ENCODE measurements around the gene MYCBP2. TPM values are rescaled to one million over a fixed set of nuclear protein-coding genes. Genes with fewer than 3 reads are reported as not detected.

Gene MYCBP2
- total and polyA plus RNA-seq, 4 donors = 108 to 243 (median 159) TPM

- no peaks in the 10 kb centered on the region for H3K9me3 ChIP-seq (ENCODE audit: control insufficient read depth, insufficient read depth, low read length)
- H3K27ac ChIP-seq (ENCODE audit: low read depth, low read length) = no peak overlapping the region
- no peak for DNase-seq (ENCODE audit: low read depth in 4 of 6, low spot score in 6 of 6)
- H3K4me3 ChIP-seq (ENCODE audit: low read depth, low read length) = no peak overlapping the region
- H3K27me3 ChIP-seq (ENCODE audit: control insufficient read depth, insufficient read depth, low read length) = no peaks in the 10 kb centered on the region
- H3K4me1 ChIP-seq (ENCODE audit: control insufficient read depth, insufficient read depth, low read length) = no peaks in the 10 kb centered on the region
- WGBS (ENCODE audit: insufficient coverage) = no CpG with 5 or more reads among the region's 1 CpG
- peaks cover 13% of the 10 kb centered on the region for H3K36me3 ChIP-seq (ENCODE audit: control insufficient read depth, insufficient read depth, low read length)
Observed at GRCh38 chr13:77062097-77062496, 264.8 kb downstream of the MYCBP2 start.

DNA sequence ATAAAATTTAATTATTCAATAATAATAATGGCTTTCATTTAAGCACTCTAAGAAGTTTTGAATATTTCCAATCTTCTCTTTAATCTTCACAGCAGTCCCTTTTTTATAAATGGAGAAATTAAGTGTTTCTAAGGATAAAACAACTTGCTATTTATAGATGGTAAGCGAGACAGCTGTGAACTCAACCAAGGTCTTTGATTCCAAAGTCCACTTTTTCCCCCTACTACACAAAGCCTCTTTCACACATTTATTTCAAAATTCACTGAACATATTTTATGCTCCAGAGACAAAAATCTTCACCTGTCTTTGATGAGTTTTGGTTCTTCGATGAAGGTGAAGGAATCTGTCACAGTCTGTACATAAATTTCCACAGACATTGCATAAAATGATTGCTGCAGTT is 265.5 kb downstream of the MYCBP2 start:
- H3K4me3 ChIP-seq (ENCODE audit: low read depth, low read length) = no peak overlapping the region
- peaks cover 13% of the 10 kb centered on the region for H3K36me3 ChIP-seq (ENCODE audit: control insufficient read depth, insufficient read depth, low read length)
- WGBS (ENCODE audit: insufficient coverage) = no CpG with 5 or more reads among the region's 2 CpGs
- H3K27me3 ChIP-seq (ENCODE audit: control insufficient read depth, insufficient read depth, low read length) = no peaks in the 10 kb centered on the region
- H3K9me3 ChIP-seq (ENCODE audit: control insufficient read depth, insufficient read depth, low read length) = no peaks in the 10 kb centered on the region
- no peaks in the 10 kb centered on the region for H3K4me1 ChIP-seq (ENCODE audit: control insufficient read depth, insufficient read depth, low read length)
- H3K27ac ChIP-seq (ENCODE audit: low read depth, low read length) = no peak overlapping the region
- DNase-seq (ENCODE audit: low read depth in 4 of 6, low spot score in 6 of 6) = no peak

DNA sequence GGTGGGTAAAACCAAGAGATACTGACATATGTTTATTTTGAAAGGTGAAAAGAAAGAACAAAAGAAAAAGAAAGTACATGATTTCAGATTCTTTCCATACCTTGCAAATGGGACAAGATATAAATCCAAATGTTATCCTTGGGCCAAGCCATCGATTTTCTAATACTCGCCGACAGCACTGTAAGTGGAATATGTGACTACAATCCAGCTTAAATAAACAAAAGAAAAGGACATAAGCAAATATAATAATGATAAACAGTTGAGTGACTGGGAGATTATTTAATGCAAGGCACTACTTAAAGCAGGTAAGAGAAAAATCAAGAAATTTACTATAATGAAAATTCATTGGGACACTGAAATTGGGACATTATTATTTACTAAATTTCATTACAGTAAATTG is 270.0 kb downstream of the MYCBP2 start:
- Histone ChIP-seq H3K9me3 (ENCODE audit: control insufficient read depth, insufficient read depth, low read length) (no peaks in the 10 kb centered on the region), H3K27me3 (ENCODE audit: control insufficient read depth, insufficient read depth, low read length) (no peaks in the 10 kb centered on the region), H3K27ac (ENCODE audit: low read depth, low read length) (no peak overlapping the region), H3K4me1 (ENCODE audit: control insufficient read depth, insufficient read depth, low read length) (no peaks in the 10 kb centered on the region), H3K4me3 (ENCODE audit: low read depth, low read length) (no peak overlapping the region), H3K36me3 (ENCODE audit: control insufficient read depth, insufficient read depth, low read length) (peaks cover 25% of the 10 kb centered on the region)
- no CpG with 5 or more reads among the region's 3 CpGs for WGBS (ENCODE audit: insufficient coverage)
- DNase-seq (ENCODE audit: low read depth in 4 of 6, low spot score in 6 of 6) = no peak

- no CpG with 5 or more reads among the region's 3 CpGs for WGBS (ENCODE audit: insufficient coverage)
- Histone ChIP-seq H3K36me3 (ENCODE audit: control insufficient read depth, insufficient read depth, low read length) (peaks cover 25% of the 10 kb centered on the region), H3K27me3 (ENCODE audit: control insufficient read depth, insufficient read depth, low read length) (no peaks in the 10 kb centered on the region), H3K9me3 (ENCODE audit: control insufficient read depth, insufficient read depth, low read length) (no peaks in the 10 kb centered on the region), H3K27ac (ENCODE audit: low read depth, low read length) (no peak overlapping the region), H3K4me1 (ENCODE audit: control insufficient read depth, insufficient read depth, low read length) (no peaks in the 10 kb centered on the region), H3K4me3 (ENCODE audit: low read depth, low read length) (no peak overlapping the region)
- DNase-seq (ENCODE audit: low read depth in 4 of 6, low spot score in 6 of 6) = peak in 1 of 6 donors; percentile 9
Observed at GRCh38 chr13:77056382-77056781, 270.5 kb downstream of the MYCBP2 start.

DNA sequence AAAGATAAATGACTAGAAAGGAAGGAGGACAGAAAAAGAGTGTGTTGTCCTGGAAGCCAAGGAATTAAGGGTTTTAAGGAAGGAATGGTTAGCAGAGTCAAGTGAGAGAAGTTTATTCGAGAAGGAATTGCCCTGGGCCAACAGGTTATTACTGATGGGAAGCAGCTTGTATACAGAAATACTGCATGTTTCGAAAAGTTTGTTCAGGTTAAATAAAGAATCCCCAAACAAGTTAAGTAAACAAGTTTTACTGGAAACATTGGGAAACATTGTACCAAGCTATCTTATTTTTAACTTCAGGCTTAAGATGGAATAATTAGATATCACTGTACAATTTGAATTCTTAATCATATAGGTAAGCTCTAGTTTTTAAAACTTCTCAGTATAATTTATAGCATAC is 271.7 kb downstream of the MYCBP2 start:
- H3K27me3 ChIP-seq (ENCODE audit: control insufficient read depth, insufficient read depth, low read length) = no peaks in the 10 kb centered on the region
- no peaks in the 10 kb centered on the region for H3K9me3 ChIP-seq (ENCODE audit: control insufficient read depth, insufficient read depth, low read length)
- H3K36me3 ChIP-seq (ENCODE audit: control insufficient read depth, insufficient read depth, low read length) = peaks cover 31% of the 10 kb centered on the region
- H3K27ac ChIP-seq (ENCODE audit: low read depth, low read length) = no peak overlapping the region
- no peaks in the 10 kb centered on the region for H3K4me1 ChIP-seq (ENCODE audit: control insufficient read depth, insufficient read depth, low read length)
- no peak overlapping the region for H3K4me3 ChIP-seq (ENCODE audit: low read depth, low read length)
- no peak for DNase-seq (ENCODE audit: low read depth in 4 of 6, low spot score in 6 of 6)
- WGBS (ENCODE audit: insufficient coverage) = no CpG with 5 or more reads among the region's 2 CpGs

DNA sequence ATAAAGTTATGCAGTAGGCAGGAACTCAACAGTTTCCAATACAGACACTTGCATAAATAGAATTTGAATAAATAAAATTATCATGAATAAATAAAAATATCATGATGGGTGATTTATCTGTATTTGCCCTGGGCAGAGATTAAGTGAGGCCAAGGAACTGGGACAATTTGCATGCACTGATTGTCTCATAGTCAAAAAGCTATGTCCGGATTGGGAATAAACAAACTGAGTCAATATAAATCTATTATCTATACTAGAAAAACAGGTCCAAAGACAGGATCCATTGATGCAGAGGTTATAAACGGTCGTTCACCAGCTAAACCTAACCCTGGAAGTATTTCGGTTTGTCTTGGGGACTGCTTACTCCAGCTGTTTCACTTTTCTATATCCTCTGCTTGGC is 273.7 kb downstream of the MYCBP2 start:
- no peaks in the 10 kb centered on the region for H3K4me1 ChIP-seq (ENCODE audit: control insufficient read depth, insufficient read depth, low read length)
- no peaks in the 10 kb centered on the region for H3K9me3 ChIP-seq (ENCODE audit: control insufficient read depth, insufficient read depth, low read length)
- no peak overlapping the region for H3K4me3 ChIP-seq (ENCODE audit: low read depth, low read length)
- H3K27me3 ChIP-seq (ENCODE audit: control insufficient read depth, insufficient read depth, low read length) = no peaks in the 10 kb centered on the region
- no peak overlapping the region for H3K27ac ChIP-seq (ENCODE audit: low read depth, low read length)
- peaks cover 40% of the 10 kb centered on the region for H3K36me3 ChIP-seq (ENCODE audit: control insufficient read depth, insufficient read depth, low read length)
- WGBS (ENCODE audit: insufficient coverage) = no CpG with 5 or more reads among the region's 4 CpGs
- no peak for DNase-seq (ENCODE audit: low read depth in 4 of 6, low spot score in 6 of 6)

DNA sequence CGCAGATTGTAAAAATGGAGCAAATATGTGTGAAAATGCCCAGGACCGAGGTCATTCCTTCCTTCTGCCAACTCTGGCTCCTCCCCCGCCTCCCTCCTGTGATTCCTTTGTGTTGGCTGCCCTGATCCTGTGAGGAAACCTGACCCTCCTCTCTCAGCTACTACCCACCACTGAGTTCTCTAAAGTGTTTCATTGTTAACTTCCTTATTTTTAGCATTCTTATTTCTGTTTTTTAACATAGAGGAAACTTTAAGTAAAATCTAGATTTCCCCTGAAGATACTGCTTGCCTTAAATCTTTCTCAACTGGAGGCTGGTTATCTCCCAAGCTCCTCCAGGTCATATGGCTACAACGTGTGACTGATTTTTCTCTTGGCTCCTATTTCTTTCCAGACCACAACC is 278.2 kb downstream of the MYCBP2 start:
- Histone ChIP-seq H3K4me3 (ENCODE audit: low read depth, low read length) (no peak overlapping the region), H3K9me3 (ENCODE audit: control insufficient read depth, insufficient read depth, low read length) (no peaks in the 10 kb centered on the region), H3K4me1 (ENCODE audit: control insufficient read depth, insufficient read depth, low read length) (no peaks in the 10 kb centered on the region), H3K36me3 (ENCODE audit: control insufficient read depth, insufficient read depth, low read length) (peaks cover 38% of the 10 kb centered on the region), H3K27me3 (ENCODE audit: control insufficient read depth, insufficient read depth, low read length) (no peaks in the 10 kb centered on the region), H3K27ac (ENCODE audit: low read depth, low read length) (no peak overlapping the region)
- DNase-seq (ENCODE audit: low read depth in 4 of 6, low spot score in 6 of 6) = no peak
- WGBS (ENCODE audit: insufficient coverage) = 60% methylated on average over 3 of the region's 4 CpGs

- WGBS (ENCODE audit: insufficient coverage) = 83% methylated on average over 7 of the region's 8 CpGs
- Histone ChIP-seq H3K4me3 (ENCODE audit: low read depth, low read length) (no peak overlapping the region), H3K27me3 (ENCODE audit: control insufficient read depth, insufficient read depth, low read length) (no peaks in the 10 kb centered on the region), H3K4me1 (ENCODE audit: control insufficient read depth, insufficient read depth, low read length) (no peaks in the 10 kb centered on the region), H3K36me3 (ENCODE audit: control insufficient read depth, insufficient read depth, low read length) (peaks cover 40% of the 10 kb centered on the region), H3K9me3 (ENCODE audit: control insufficient read depth, insufficient read depth, low read length) (no peaks in the 10 kb centered on the region), H3K27ac (ENCODE audit: low read depth, low read length) (no peak overlapping the region)
- DNase-seq (ENCODE audit: low read depth in 4 of 6, low spot score in 6 of 6) = no peak
Observed at GRCh38 chr13:77047649-77048343, 279.1 kb downstream of the MYCBP2 start.

DNA sequence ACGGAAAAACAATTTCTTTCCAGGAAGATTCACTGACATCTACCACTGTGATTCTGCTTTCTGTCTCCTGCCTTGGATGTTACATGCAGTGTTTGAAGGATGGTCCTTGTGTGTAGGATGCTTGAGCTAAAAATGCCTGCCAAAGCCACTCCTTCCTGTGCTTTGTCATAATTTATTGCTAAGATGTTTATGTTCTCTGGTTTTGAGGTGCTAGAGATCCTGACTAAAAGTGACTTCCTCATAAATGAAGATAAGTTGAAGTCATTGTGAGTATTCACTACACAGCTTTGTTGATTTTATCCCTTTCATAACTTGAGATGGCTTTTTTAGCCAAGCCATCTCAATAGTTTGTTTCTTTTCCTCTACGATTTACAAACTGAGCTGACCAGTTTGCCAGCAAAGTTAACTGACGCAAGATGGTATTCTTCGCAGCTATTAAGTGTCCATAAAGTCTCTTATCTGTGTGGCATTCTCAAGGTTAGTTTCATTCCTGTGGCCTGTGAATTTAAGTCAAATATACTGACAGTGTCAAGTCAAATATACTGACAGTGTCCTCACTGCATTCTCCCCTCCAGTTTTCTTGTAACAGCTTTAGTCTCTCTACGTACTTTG is 284.2 kb downstream of the MYCBP2 start:
- Histone ChIP-seq H3K4me1 (ENCODE audit: control insufficient read depth, insufficient read depth, low read length) (peaks cover 3% of the 10 kb centered on the region), H3K9me3 (ENCODE audit: control insufficient read depth, insufficient read depth, low read length) (no peaks in the 10 kb centered on the region), H3K36me3 (ENCODE audit: control insufficient read depth, insufficient read depth, low read length) (peaks cover 16% of the 10 kb centered on the region), H3K27ac (ENCODE audit: low read depth, low read length) (no peak overlapping the region), H3K4me3 (ENCODE audit: low read depth, low read length) (no peak overlapping the region), H3K27me3 (ENCODE audit: control insufficient read depth, insufficient read depth, low read length) (no peaks in the 10 kb centered on the region)
- 83% methylated on average over 3 of the region's 5 CpGs for WGBS (ENCODE audit: insufficient coverage)
- DNase-seq (ENCODE audit: low read depth in 4 of 6, low spot score in 6 of 6) = peak in 1 of 6 donors; percentile 25

GRCh38 chr13:77040835-77041234 is 286.1 kb downstream of the MYCBP2 start:
- Histone ChIP-seq H3K27me3 (ENCODE audit: control insufficient read depth, insufficient read depth, low read length) (no peaks in the 10 kb centered on the region), H3K4me1 (ENCODE audit: control insufficient read depth, insufficient read depth, low read length) (peaks cover 3% of the 10 kb centered on the region), H3K36me3 (ENCODE audit: control insufficient read depth, insufficient read depth, low read length) (peaks cover 11% of the 10 kb centered on the region), H3K4me3 (ENCODE audit: low read depth, low read length) (no peak overlapping the region), H3K9me3 (ENCODE audit: control insufficient read depth, insufficient read depth, low read length) (no peaks in the 10 kb centered on the region), H3K27ac (ENCODE audit: low read depth, low read length) (no peak overlapping the region)
- WGBS (ENCODE audit: insufficient coverage) = 82% methylated on average over 9 of the region's 9 CpGs
- no peak for DNase-seq (ENCODE audit: low read depth in 4 of 6, low spot score in 6 of 6)
